Measurements from ENCODE around the gene RBM23. TPM values are rescaled to one million over a fixed set of nuclear protein-coding genes. Genes with fewer than 3 reads are reported as not detected.
"Not testable (repeated sequence)": the region's sequence is repeated elsewhere in the genome, so short reads cannot be mapped to it uniquely, and the experiment has no call there.

Gene RBM23
- total and polyA plus RNA-seq, 12 donors, result 24.0 to 58.1 (median 34.8) TPM

GRCh38 chr14:22915886-22916521 is 2.9 kb downstream of the RBM23 start:
- no peaks in the 10 kb centered on the region for H3K27me3 ChIP-seq
- no peak overlapping the region for H3K4me3 ChIP-seq
- no peak for TF ChIP-seq CTCF (IDR thresholded peaks at IDR 0.05)
- ATAC-seq (no peak), DNase-seq (no peak)
- intact Hi-C loops (cut with DNase I), result loop anchor here in 2 of 10 donors (5.0 kb wide), 2 partner anchors 44 to 89 kb away; partner anchors contain the start of genes LRP10 (in 2 of the 2) and MRPL52 (in 1 of the 2)
- H3K36me3 ChIP-seq, result peaks cover 0 to 57% (median 6%) of the 10 kb centered on the region in 9 donors
- WGBS, 2 donors, result 84 to 87% methylated on average over 8 of the region's 8 CpGs
- H3K4me1 ChIP-seq, result peaks cover 7 to 46% (median 37%) of the 10 kb centered on the region in 9 donors
- H3K9me3 ChIP-seq, result no peaks in the 10 kb centered on the region
- peak overlapping the region in 3 of 10 donors; percentile 0 to 67 (median 44) for H3K27ac ChIP-seq

GRCh38 chr14:22914836-22915235 is 4.1 kb downstream of the RBM23 start:
- H3K4me1 ChIP-seq, result peaks cover 7 to 44% (median 31%) of the 10 kb centered on the region in 9 donors
- intact Hi-C loops (cut with DNase I), result loop anchor here in 2 of 10 donors (5.0 kb wide), 2 partner anchors 43 to 88 kb away; partner anchors contain the start of genes LRP10 (in 2 of the 2) and MRPL52 (in 1 of the 2)
- H3K9me3 ChIP-seq, H3K27me3 ChIP-seq, DNase-seq, ATAC-seq, H3K4me3 ChIP-seq: not testable (repeated sequence)
- peak overlapping the region in 2 of 10 donors; percentile 0 to 37 for H3K27ac ChIP-seq
- peaks cover 0 to 60% (median 12%) of the 10 kb centered on the region in 9 donors for H3K36me3 ChIP-seq
- 92 to 98% methylated on average over 4 of the region's 4 CpGs for WGBS, 2 donors

- DNase-seq (no peak), ATAC-seq (no peak)
- no peak overlapping the region for H3K4me3 ChIP-seq
- peaks cover 0 to 30% (median 4%) of the 10 kb centered on the region in 9 donors for H3K4me1 ChIP-seq
- intact Hi-C loops (cut with DNase I), result no loop called here
- H3K36me3 ChIP-seq, result peaks cover 0 to 88% (median 39%) of the 10 kb centered on the region in 9 donors
- H3K27me3 ChIP-seq, result no peaks in the 10 kb centered on the region
- no peak for TF ChIP-seq CTCF (IDR thresholded peaks at IDR 0.05)
- no peaks in the 10 kb centered on the region for H3K9me3 ChIP-seq
- H3K27ac ChIP-seq, result no peak overlapping the region
- 88 to 94% methylated on average over 5 of the region's 5 CpGs for WGBS, 2 donors
Measured at GRCh38 chr14:22910916-22911315, 8.0 kb downstream of the RBM23 start.

GRCh38 chr14:22908601-22909000 is 10.3 kb downstream of the RBM23 start:
- peaks cover 0 to 96% (median 62%) of the 10 kb centered on the region in 9 donors for H3K36me3 ChIP-seq
- no peak for TF ChIP-seq CTCF (IDR thresholded peaks at IDR 0.05)
- H3K27me3 ChIP-seq, result no peaks in the 10 kb centered on the region
- ATAC-seq (no peak), DNase-seq (no peak)
- intact Hi-C loops (cut with DNase I), result loop anchor here in 1 of 10 donors (10.0 kb wide), 1 partner anchor 84 kb away; the partner anchor contains the start of gene MRPL52
- H3K27ac ChIP-seq, result peak overlapping the region in 1 of 10 donors; percentile 28
- H3K4me3 ChIP-seq, result no peak overlapping the region
- WGBS, 2 donors, result 91 to 93% methylated on average over 8 of the region's 8 CpGs
- H3K4me1 ChIP-seq, result peaks cover 0 to 14% (median 3%) of the 10 kb centered on the region in 9 donors
- no peaks in the 10 kb centered on the region for H3K9me3 ChIP-seq

- Histone ChIP-seq H3K4me3 (no peak overlapping the region), H3K36me3 (peaks cover 0 to 100% (median 71%) of the 10 kb centered on the region in 9 donors), H3K9me3 (no peaks in the 10 kb centered on the region), H3K4me1 (peaks cover 0 to 14% (median 3%) of the 10 kb centered on the region in 9 donors), H3K27ac (no peak overlapping the region), H3K27me3 (no peaks in the 10 kb centered on the region)
- intact Hi-C loops (cut with DNase I), result loop anchor here in 1 of 10 donors (10.0 kb wide), 1 partner anchor 83 kb away; the partner anchor contains the start of gene MRPL52
- no peak for ATAC-seq
- no peak for TF ChIP-seq CTCF (IDR thresholded peaks at IDR 0.05)
- no peak for DNase-seq
- WGBS, 2 donors, result 89 to 96% methylated on average over 3 of the region's 3 CpGs
Measured at GRCh38 chr14:22907429-22907828, 11.5 kb downstream of the RBM23 start.
